ENCODE measurements around the gene FOXM1. TPM values are rescaled to one million over a fixed set of nuclear protein-coding genes. Genes with fewer than 3 reads are reported as not detected.

FOXM1 gene
- total RNA-seq, 1 experiment from 2014 or later, result 18.1 TPM

DNA sequence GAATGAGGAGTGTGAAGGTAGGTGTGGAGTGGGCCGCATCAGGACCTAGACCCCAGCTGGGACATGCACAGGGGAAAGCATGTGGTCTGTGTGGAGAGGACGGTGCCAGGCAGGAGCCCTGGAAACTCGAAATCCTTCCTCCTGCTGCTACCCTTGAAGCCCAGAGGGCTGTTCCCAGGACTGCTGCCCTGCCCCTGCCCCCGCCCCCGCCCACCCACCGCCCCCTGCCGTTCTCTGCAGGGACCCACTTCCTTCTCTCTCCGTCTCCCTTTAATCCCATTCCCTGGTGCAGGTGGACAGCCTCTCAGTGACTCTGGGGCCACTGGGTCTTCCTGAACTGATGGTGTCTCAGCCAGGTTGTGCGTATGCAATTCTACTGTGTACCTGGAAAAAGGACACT lies 56.5 kb downstream of the FOXM1 start:
- no peak for DNase-seq (ENCODE audit: low read depth)
- in situ Hi-C loops (cut with HindIII; ENCODE audit: low pct_unique_long_range_greater_than_20kb, low sequenced_read_pairs), result no loop called here

DNA sequence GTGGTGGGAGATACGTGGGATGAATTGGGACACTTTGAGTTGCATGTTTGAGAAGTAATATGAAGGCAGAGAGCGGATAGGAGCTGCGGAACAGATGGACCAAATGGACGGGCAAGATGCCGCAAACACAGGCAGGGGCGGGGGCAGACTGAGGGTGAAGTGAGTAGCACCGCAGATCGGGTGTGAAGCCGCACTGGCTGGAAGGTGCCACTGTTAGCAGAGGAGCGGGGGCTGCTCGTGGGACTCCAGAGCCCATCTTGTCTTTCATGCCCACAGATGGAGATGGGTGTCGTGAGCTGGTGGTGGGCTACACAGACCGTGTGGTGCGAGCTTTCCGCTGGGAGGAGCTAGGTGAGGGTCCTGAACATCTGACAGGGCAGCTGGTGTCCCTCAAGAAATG lies 57.2 kb downstream of the FOXM1 start:
- DNase-seq (ENCODE audit: low read depth), result no peak
- in situ Hi-C loops (cut with HindIII; ENCODE audit: low pct_unique_long_range_greater_than_20kb, low sequenced_read_pairs), result no loop called here

DNA sequence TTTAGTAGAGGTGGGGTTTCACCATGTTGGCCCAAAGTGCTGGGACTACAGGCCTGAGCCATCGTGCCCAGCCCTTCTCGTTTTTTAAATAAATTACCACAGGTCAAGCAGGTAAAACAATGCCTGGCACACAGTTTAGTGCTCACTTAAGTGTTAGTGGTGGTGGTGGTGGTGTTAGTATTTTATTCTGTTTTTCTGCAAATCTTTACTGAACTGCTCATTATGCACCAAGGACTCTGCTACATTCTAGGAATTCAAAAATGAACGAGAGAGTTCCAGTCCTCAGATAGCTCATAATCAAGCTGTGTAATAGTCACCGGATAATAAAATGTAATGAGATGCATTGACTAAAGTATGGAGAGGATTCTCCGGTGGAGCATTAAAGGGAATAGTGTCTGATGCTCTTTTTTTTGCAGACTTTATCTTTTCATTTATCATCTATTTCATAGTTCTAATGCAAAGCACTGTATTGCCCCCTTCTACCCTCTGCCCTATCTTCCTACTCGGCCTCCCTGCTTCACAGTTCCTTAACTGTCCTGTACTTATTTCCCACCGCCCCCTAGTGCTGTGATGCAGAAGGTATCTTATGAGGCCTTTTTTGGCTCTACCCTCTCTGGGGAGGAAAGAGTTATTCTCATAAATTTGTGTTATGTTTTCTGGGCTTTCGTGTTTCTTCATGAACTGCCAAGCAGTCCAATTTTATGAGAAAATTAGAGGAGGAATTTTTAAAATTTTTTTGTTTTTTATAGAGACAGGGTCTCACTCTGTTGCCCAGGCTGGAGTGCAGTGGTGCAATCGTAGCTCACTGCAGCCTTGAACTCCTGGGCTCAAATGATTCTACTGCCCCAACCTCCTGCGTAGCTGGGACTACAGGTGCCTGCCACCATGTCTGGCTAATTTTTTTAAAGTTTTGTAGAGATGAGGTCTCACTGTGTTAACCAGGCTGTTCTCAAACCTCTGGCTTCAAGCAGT lies 63.5 kb downstream of the FOXM1 start:
- in situ Hi-C loops (cut with HindIII; ENCODE audit: low pct_unique_long_range_greater_than_20kb, low sequenced_read_pairs), result no loop called here
- DNase-seq (ENCODE audit: low read depth), result peak; percentile 53

DNA sequence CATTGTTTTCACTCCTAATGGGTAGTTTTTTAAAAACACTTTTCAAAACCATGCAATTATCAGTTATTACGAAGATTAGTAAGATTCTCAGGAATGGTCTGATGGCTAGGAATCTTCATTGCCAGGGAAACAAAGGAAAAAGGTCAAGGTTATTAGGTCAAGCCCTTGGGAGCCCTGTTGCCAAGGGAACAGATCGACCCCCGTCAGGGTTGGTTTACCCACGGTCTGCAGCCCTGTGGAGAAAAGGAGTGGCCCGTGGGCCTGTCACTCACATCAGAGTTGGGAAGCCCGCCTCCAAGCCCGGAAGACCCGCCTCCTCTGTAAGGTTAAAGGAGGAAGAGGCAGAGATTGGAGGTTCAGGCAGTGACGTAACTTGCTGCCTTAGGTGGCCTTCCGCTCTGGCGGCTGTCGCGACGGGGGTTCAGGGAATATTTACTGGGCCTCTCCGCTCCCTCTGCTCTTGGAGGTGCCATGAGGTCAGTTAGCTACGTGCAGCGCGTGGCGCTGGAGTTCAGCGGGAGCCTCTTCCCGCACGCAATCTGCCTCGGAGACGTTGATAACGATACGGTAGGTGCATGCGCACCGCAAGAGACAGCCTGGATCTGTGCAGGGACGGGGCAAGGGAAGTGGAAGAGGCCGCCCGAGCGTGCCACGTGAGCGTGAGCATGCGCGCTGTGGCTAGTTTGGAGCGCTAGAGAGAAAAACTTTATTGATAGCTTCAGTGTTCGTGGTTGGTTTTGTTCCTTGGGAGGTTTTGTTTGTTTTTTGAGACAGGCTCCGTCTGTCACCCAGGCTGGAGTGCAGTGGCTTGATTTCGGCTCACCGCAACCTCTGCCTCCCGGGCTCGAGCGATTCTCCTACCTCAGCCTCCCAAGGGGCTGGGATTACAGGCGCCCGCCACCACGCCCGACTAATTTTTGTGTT lies 64.4 kb downstream of the FOXM1 start, which contains the start of gene ITFG2:
Gene ITFG2 (plus strand): TSS at position 379 of the 924 bp plus-strand sequence. CDS start 93 bp downstream, at position 472.
- in situ Hi-C loops (cut with HindIII; ENCODE audit: low pct_unique_long_range_greater_than_20kb, low sequenced_read_pairs), result no loop called here
- DNase-seq (ENCODE audit: low read depth), result peak; percentile 99

DNA sequence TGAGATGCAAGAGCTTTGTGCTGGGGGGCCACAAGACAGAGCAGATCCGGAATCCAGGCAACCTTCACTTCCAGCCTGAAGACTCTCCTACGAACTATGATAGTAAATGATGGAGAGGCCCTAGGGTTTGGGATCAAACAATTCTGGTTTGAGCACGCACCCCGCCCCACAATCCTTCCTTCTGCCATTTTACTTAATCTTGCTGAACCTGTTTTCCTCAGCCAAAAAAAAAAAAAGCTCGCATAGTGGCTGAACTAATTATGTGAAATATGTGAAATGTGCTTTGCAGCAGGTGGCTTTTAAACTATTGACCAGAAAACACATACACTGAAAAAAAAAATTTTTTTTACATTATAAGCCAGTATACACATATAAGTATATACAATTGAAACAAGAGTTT lies 65.2 kb downstream of the FOXM1 start:
- in situ Hi-C loops (cut with HindIII; ENCODE audit: low pct_unique_long_range_greater_than_20kb, low sequenced_read_pairs), result no loop called here
- DNase-seq (ENCODE audit: low read depth), result no peak

Other genes starting within 250 kb of the FOXM1 start
- gene FKBP4, start 82.2 kb downstream of the FOXM1 start, total RNA-seq (2014; rRNA removed; shearing (Covaris generic); ENCODE audit: low replicate concordance), result 77.6 and 85.8 TPM in 2 replicates
- 2.2 and 15.4 TPM in 2 replicates for gene ITFG2, start 64.5 kb downstream of the FOXM1 start, total RNA-seq (2014; rRNA removed; shearing (Covaris generic); ENCODE audit: low replicate concordance)
- not detected in 2 replicates for gene NRIP2, start 42.1 kb downstream of the FOXM1 start, total RNA-seq (2014; rRNA removed; shearing (Covaris generic); ENCODE audit: low replicate concordance)
- gene TEX52, start 20.1 kb downstream of the FOXM1 start, total RNA-seq (2014; rRNA removed; shearing (Covaris generic); ENCODE audit: low replicate concordance), result not detected in 2 replicates
- 32.1 and 54.9 TPM in 2 replicates for gene RHNO1, start within 50 bp of the FOXM1 start, total RNA-seq (2014; rRNA removed; shearing (Covaris generic); ENCODE audit: low replicate concordance)
- gene TULP3, start 13.7 kb upstream of the FOXM1 start, total RNA-seq (2014; rRNA removed; shearing (Covaris generic); ENCODE audit: low replicate concordance), result 38.2 and 57.9 TPM in 2 replicates
- 17.2 and 32.7 TPM in 2 replicates for gene TEAD4, start 82.2 kb upstream of the FOXM1 start, total RNA-seq (2014; rRNA removed; shearing (Covaris generic); ENCODE audit: low replicate concordance)
- 6.9 and 11.0 TPM in 2 replicates for gene TSPAN9, start 200.2 kb upstream of the FOXM1 start, total RNA-seq (2014; rRNA removed; shearing (Covaris generic); ENCODE audit: low replicate concordance)